ENCODE results near the gene SAMD13.

- TF ChIP-seq POLR2A (IDR thresholded peaks at IDR 0.05), result no peak
- TF ChIP-seq CTCF (IDR thresholded peaks at IDR 0.05), result no peak
Measured at GRCh38 chr1:84348759-84349158, 47.3 kb downstream of the SAMD13 start.

All from right lobe of liver (tissue), 4 donors.